Stomach (tissue), 4 donors: ENCODE measurements around the gene MAIP1.

Experiments used
- CTCF ChIP-seq, 7 experiments: fragments of 450-650 bp in 4 of 7; fragments of 200-600 bp in 3 of 7; sonication (generic) in 3 of 7; IDR thresholded peaks; one replicate each; pipeline ENCODE4 v1.5.1; 2016 to 2019; ENCODE audit warnings: antibody characterized with exemption in 7 of 7, control low read depth in 2 of 7, mild to moderate bottlenecking in 1 of 7
- EP300 ChIP-seq: sonication (generic); formaldehyde crosslinking; IDR thresholded peaks from one replicate; pipeline ENCODE4 v1.6.1; 2017; ENCODE audit warnings: antibody characterized with exemption
- POLR2A ChIP-seq, 4 donors: fragments of 450-650 bp; IDR thresholded peaks; one replicate each; pipeline ENCODE4 v1.6.1; 2016; ENCODE audit warnings: antibody characterized with exemption in 4 of 4, control low read depth in 2 of 4, mild to moderate bottlenecking in 1 of 4, moderate library complexity in 1 of 4
- POLR2AphosphoS5 ChIP-seq, 3 donors: sonication (generic); formaldehyde crosslinking; IDR thresholded peaks; one replicate each; pipeline ENCODE4 v1.6.1; 2016; ENCODE audit warnings: antibody characterized with exemption in 3 of 3

- TF ChIP-seq CTCF (IDR thresholded peaks at IDR 0.05) (no peak), POLR2AphosphoS5 (IDR thresholded peaks at IDR 0.05) (no peak), POLR2A (IDR thresholded peaks at IDR 0.05) (no peak), EP300 (no peak)
Observed at GRCh38 chr2:199907008-199907714, 48.2 kb upstream of the MAIP1 start.
